Muscle of leg (tissue), 11 donors: Measurements from ENCODE around the gene UTS2B. TPM values are rescaled to one million over a fixed set of nuclear protein-coding genes. Genes with fewer than 3 reads are reported as not detected.
"Not testable (repeated sequence)": the region's sequence is repeated elsewhere in the genome, so short reads cannot be mapped to it uniquely, and the experiment has no call there.

Experiments
- DNase-seq: peaks from one replicate; pipeline ENCODE4 v3.0.0; 2013
- H3K27ac ChIP-seq: one replicate; pipeline ENCODE4 v1.5.1; 2013; ENCODE audit warnings: mild to moderate bottlenecking, low read length, control low read depth
- H3K27me3 ChIP-seq: one replicate; pipeline ENCODE4 v1.6.1; 2013; ENCODE audit warnings: low read length; ENCODE audit not compliant: control insufficient read depth, insufficient read depth
- H3K36me3 ChIP-seq: one replicate; pipeline ENCODE4 v1.6.1; 2013; ENCODE audit warnings: low read length; ENCODE audit not compliant: control insufficient read depth, insufficient read depth
- H3K4me1 ChIP-seq: one replicate; pipeline ENCODE4 v1.6.1; 2013; ENCODE audit warnings: low read length; ENCODE audit not compliant: control insufficient read depth, insufficient read depth
- H3K4me3 ChIP-seq: one replicate; pipeline ENCODE4 v1.5.1; 2013; ENCODE audit warnings: low read length, control low read depth
- H3K9me3 ChIP-seq: replicated peaks from 2 replicates; pipeline ENCODE4 v1.6.1; 2013; ENCODE audit warnings: low read depth, low read length; ENCODE audit not compliant: control insufficient read depth
- WGBS: methylation state at CpG from one replicate; pipeline ENCODE4 v1.1.5; 2013; ENCODE audit warnings: missing lambda C conversion rate; ENCODE audit not compliant: insufficient coverage; 5-methylcytosine and 5-hydroxymethylcytosine counted together
- polyA plus RNA-seq, 8 donors: library from polyadenylated mRNA; unstranded; fragments of 120-200 nt; gene quantifications; one replicate each; pipeline versions ENCODE4 v1.2.1 to v1.2.3, GENCODE V29; 2013; ENCODE audit warnings: inconsistent platforms in 1 of 8, low replicate concordance in 1 of 8; ENCODE audit not compliant: insufficient read length in 8 of 8, insufficient read depth in 1 of 8
- total RNA-seq: library from RNA; stranded (reverse); fragments of 120-200 nt; gene quantifications from one replicate; pipeline ENCODE4 v1.2.4, GENCODE V29; 2013

Gene UTS2B
- total and polyA plus RNA-seq, 9 donors = 0.09 to 0.65 (median 0.18) TPM; not detected in 4

- no CpG with 5 or more reads among the region's 2 CpGs for WGBS
- Histone ChIP-seq H3K4me3 (no peak overlapping the region), H3K36me3 (no peaks in the 10 kb centered on the region), H3K9me3 (no peaks in the 10 kb centered on the region), H3K4me1 (no peaks in the 10 kb centered on the region), H3K27me3 (no peaks in the 10 kb centered on the region), H3K27ac (no peak overlapping the region)
- no peak for DNase-seq
Observed at GRCh38 chr3:191283400-191283799, 46.9 kb downstream of the UTS2B start.

- peak; percentile 44 for DNase-seq
- H3K4me3 ChIP-seq = no peak overlapping the region
- H3K27ac ChIP-seq = no peak overlapping the region
- H3K36me3 ChIP-seq = no peaks in the 10 kb centered on the region
- H3K4me1 ChIP-seq = no peaks in the 10 kb centered on the region
- WGBS = no CpG with 5 or more reads among the region's 4 CpGs
- H3K27me3 ChIP-seq = no peaks in the 10 kb centered on the region
- no peaks in the 10 kb centered on the region for H3K9me3 ChIP-seq
Observed at GRCh38 chr3:191282251-191283185, 47.8 kb downstream of the UTS2B start.

- H3K36me3 ChIP-seq = no peaks in the 10 kb centered on the region
- no peaks in the 10 kb centered on the region for H3K27me3 ChIP-seq
- H3K4me3 ChIP-seq = no peak overlapping the region
- no peak for DNase-seq
- no peaks in the 10 kb centered on the region for H3K4me1 ChIP-seq
- H3K27ac ChIP-seq = no peak overlapping the region
- no peaks in the 10 kb centered on the region for H3K9me3 ChIP-seq
Observed at GRCh38 chr3:191280882-191281281, 49.4 kb downstream of the UTS2B start.

- no peaks in the 10 kb centered on the region for H3K27me3 ChIP-seq
- no peaks in the 10 kb centered on the region for H3K4me1 ChIP-seq
- no CpG with 5 or more reads among the region's 1 CpG for WGBS
- H3K36me3 ChIP-seq = no peaks in the 10 kb centered on the region
- H3K27ac ChIP-seq = no peak overlapping the region
- no peak for DNase-seq
- no peak overlapping the region for H3K4me3 ChIP-seq
- no peaks in the 10 kb centered on the region for H3K9me3 ChIP-seq
Observed at GRCh38 chr3:191280111-191280510, 50.2 kb downstream of the UTS2B start.

- H3K27ac ChIP-seq = no peak overlapping the region
- H3K9me3 ChIP-seq = no peaks in the 10 kb centered on the region
- no peak overlapping the region for H3K4me3 ChIP-seq
- H3K27me3 ChIP-seq = no peaks in the 10 kb centered on the region
- no peaks in the 10 kb centered on the region for H3K4me1 ChIP-seq
- DNase-seq = no peak
- no peaks in the 10 kb centered on the region for H3K36me3 ChIP-seq
Observed at GRCh38 chr3:191275751-191276150, 54.6 kb downstream of the UTS2B start.

GRCh38 chr3:191275244-191275643 is 55.1 kb downstream of the UTS2B start:
- 96% methylated on average over 5 of the region's 14 CpGs for WGBS
- H3K36me3 ChIP-seq, H3K4me3 ChIP-seq, H3K27ac ChIP-seq, H3K4me1 ChIP-seq, H3K9me3 ChIP-seq, H3K27me3 ChIP-seq, DNase-seq: not testable (repeated sequence)

- no peak for DNase-seq
- no peaks in the 10 kb centered on the region for H3K9me3 ChIP-seq
- no peaks in the 10 kb centered on the region for H3K27me3 ChIP-seq
- H3K4me3 ChIP-seq = no peak overlapping the region
- H3K4me1 ChIP-seq = no peaks in the 10 kb centered on the region
- H3K36me3 ChIP-seq = no peaks in the 10 kb centered on the region
- 88% methylated on average over 1 of the region's 5 CpGs for WGBS
- no peak overlapping the region for H3K27ac ChIP-seq
Observed at GRCh38 chr3:191269289-191270085, 60.8 kb downstream of the UTS2B start.

GRCh38 chr3:191268737-191269136 is 61.6 kb downstream of the UTS2B start:
- H3K36me3 ChIP-seq = no peaks in the 10 kb centered on the region
- H3K27ac ChIP-seq = no peak overlapping the region
- DNase-seq = no peak

GRCh38 chr3:191263850-191264249 is 66.5 kb downstream of the UTS2B start:
- H3K36me3 ChIP-seq = no peaks in the 10 kb centered on the region
- no peaks in the 10 kb centered on the region for H3K27me3 ChIP-seq
- H3K9me3 ChIP-seq = no peaks in the 10 kb centered on the region
- H3K4me3 ChIP-seq = no peak overlapping the region
- WGBS = no CpG with 5 or more reads among the region's 3 CpGs
- H3K27ac ChIP-seq = no peak overlapping the region
- no peaks in the 10 kb centered on the region for H3K4me1 ChIP-seq
- DNase-seq = no peak

More at GRCh38 chr3:191268737-191269136, 61.6 kb downstream of the UTS2B start:
- Histone ChIP-seq H3K4me3 (no peak overlapping the region), H3K9me3 (no peaks in the 10 kb centered on the region), H3K27me3 (no peaks in the 10 kb centered on the region), H3K4me1 (no peaks in the 10 kb centered on the region)

- Histone ChIP-seq H3K27ac (no peak overlapping the region), H3K4me3 (no peak overlapping the region)
- no peak for DNase-seq
Observed at GRCh38 chr3:191263365-191263764, 67.0 kb downstream of the UTS2B start.

More at GRCh38 chr3:191263365-191263764, 67.0 kb downstream of the UTS2B start:
- no peaks in the 10 kb centered on the region for H3K27me3 ChIP-seq
- no peaks in the 10 kb centered on the region for H3K36me3 ChIP-seq
- no peaks in the 10 kb centered on the region for H3K9me3 ChIP-seq
- H3K4me1 ChIP-seq = no peaks in the 10 kb centered on the region
